NCI-H1436 treated with DMSO at 0.1 percent for 48 hours (cell line): Measurements from ENCODE around the gene SCARB2.

Experiments
- DNase-seq: peaks from one replicate; lab custom pipeline; 2025; lab: John Stamatoyannopoulos, UW

Gene SCARB2

DNA sequence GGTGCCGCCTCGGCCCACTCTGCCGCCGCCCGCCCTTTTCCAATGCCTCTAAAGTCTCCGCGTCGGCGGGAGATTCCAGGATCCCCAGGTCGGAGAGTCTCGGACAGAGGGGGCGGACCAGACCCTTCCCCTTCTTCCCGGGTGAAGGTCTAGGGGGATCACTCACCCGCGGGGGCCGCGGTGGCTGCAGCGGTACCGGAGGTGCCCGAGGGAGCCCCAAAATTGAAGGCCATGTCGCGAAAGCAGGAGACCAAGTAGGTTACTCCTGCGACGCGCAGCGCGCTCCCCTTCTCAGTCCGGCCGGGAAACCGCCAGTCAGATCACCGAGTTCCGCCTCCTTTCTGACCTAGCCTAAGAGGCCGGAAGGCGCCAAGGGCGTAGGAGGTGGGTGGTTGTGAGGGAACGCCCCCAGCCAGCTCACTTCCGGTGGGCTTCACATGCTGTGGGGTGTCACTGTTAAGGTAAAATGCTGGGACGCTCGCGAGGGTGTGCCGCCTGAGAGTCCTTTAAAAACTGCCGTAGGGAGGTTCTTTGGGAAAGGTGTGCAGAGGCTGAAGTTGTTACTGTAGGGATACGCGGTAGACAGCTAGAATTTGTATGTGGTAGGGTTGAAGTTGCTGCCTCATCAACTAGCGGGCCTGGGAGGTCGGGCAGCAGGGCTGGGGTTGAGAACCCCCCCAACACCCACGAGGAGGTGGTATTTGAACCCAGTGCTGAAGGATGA is 65.3 kb downstream of the SCARB2 start, which contains the start of gene NUP54:
Gene NUP54 (minus strand): TSS at position 256 of the 724 bp plus-strand sequence. CDS start 23 bp downstream, at position 233.
- peak; percentile 68 for DNase-seq

DNA sequence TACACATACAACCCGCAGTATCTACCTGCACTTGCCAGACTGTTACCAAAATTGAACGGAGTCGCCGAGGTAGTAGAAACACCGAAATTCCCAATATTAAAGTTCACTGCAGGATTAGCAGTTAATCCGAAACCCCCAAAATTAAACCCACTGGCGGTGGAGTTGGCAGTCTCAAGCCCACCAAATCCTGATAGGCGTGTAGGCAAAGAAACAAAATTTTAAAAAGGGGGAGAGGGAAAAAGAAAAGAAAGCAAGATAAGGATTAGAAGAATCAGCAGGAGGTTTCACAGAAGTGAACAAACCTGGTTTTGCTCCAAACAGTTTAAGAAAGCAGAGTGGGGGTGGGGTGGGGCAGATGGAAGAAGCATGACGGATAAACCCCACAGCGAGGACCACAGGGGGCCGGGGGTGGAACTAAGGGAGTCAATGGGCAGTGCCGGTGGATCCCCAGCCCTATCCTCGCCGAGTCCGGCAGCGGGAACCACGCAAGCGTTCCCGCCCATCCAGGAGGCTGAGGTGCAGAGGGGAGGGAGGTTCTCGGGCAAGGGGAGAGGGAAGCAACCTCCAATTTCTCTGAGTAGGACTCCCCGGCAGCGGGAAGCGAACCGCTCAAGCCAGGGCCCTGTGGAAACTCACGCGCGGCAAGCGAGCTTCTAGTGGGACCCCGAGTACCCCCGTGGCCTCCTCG is 66.0 kb downstream of the SCARB2 start:
- no peak for DNase-seq

DNA sequence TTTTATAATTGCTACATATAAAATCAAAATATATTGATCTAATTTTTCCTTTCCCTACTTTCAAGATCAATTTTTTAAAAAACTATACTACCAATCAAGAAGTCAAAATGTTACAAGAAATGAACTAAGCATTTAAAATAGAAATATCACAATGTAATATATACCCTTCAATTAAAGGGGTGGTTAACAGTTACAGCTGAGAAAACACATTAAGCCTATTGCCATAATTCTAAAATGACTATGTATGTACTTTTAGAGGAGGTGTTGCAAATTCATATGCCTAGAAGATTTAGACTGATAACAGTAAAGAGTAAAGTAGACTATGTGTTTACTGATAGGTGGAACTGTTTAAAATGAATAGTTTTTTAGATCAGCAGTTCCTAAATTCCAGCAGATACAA is 69.1 kb downstream of the SCARB2 start:
- no peak for DNase-seq

DNA sequence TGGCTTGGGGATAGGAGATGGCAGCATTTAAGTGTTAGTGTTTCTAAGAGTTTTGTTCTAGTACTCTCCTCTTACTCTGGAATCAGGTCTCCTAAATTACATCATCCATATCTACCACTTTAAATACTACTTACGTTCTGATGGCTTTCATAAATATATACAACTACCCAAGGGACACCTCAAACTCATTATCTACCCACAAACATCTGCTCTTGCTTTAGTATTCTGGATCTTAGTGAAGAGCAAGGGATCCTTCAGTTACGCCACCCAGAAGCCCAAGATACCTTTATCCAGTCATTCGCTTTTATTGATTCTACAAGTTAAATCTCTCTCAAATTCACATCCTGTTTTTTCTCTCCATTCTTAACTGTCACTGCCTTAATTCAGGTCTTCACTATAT is 72.4 kb downstream of the SCARB2 start:
- DNase-seq: no peak

DNA sequence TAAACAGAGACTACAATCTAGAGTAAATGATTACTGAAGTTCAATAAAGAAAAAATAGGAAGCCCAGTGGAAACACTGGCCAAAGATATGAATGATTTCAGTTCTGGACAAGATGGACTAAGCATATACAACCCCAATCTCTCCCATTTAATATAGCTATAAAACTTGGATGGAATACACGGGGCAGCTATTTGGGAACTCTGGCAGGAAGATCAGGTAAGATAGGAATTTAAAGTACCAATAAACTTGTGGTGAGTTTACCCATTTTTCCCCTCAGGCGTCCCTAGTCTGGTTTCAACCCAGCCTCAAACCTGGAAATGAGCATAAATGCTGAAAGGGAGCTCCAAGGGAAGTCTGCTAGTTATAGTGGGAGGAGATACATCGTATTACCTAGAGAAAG is 85.9 kb downstream of the SCARB2 start:
- DNase-seq: no peak

DNA sequence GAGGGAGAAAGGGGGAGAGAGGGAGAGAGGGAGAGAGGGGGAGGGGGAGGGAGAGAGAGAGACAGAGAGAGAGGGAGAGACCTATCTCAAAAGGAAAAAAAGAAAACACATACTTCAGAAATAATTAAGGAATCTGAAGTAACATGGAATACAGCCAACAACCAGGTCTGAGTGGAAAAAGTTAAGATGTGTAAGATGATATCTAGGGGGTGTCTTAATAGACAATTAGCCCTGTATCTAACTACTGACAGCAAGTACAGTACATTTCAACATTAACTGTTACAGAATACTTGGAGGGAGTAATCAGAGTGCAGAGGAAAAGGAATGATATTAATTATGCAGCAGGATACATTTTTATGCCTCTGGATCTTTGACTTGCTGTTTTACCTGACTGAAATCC is 87.8 kb downstream of the SCARB2 start:
- no peak for DNase-seq

DNA sequence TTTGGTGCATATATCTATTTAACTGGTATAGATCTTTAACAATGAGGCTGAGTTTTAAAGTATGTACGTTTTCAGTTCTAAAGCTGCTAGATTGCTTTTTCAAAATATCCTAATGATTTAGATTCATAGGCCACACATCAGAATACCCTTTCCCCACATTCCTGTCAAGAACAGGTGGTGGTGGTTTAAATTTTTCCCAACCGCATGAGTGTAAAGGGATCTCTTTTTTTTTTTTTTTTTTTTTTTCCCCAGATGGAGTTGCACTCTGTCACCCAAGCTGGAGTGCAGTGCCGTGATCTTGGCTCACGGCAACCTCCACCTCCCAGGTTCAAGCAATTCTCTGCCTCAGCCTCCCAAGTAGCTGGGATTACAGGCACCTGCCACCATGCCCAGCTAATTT is 93.4 kb downstream of the SCARB2 start:
- DNase-seq: no peak

DNA sequence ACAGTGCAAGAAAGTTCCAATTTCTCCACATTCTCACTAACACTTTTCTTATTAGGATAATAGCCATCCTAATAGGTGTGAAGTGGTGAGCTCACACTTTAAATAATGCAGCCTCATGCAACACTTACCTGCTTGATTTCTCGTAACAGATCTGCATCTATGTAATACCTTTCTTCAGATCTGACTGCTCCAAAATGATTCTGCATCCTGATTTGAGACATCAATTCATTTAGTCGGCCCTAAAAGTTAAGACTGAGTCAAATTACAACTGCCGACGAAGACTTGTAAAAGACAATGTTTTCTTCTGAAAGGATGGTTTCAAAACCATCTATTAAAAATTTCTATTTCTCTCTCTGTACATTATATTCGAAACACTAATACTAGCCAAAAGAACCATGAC is 96.1 kb downstream of the SCARB2 start:
- no peak for DNase-seq

DNA sequence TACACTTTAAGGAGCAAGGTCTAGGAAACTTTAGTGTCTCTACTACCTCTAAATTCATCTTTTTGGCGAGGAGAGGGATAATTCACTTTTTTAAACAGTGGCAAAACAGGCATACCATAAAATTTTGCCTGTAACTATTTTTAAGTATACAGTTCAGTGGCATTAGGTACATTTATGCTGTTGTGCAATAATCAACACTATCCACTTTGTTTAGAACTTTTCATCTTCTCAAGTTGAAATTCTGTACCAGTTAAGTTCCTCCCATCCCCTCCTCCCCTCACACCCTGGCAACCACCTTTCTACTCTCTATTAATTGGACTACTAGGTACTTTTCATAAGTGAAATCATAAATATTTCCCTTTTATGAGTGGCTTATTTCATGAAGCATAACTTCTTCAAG is 96.8 kb downstream of the SCARB2 start:
- DNase-seq: no peak
